Muscle layer of duodenum (tissue), 2 donors: ENCODE measurements around the gene TMEM222.

ENCODE experiments used
- H3K27ac ChIP-seq: one replicate; pipeline ENCODE4 v1.7.0; 2013; ENCODE audit warnings: mild to moderate bottlenecking, low read length
- H3K27me3 ChIP-seq: one replicate; pipeline ENCODE4 v1.7.0; 2013; ENCODE audit warnings: low read depth, mild to moderate bottlenecking, control low read depth, low read length
- H3K36me3 ChIP-seq, 2 donors: one replicate each; pipeline ENCODE4 v1.7.0; 2013; ENCODE audit warnings: low read length in 2 of 2, control low read depth in 1 of 2, mild to moderate bottlenecking in 1 of 2; ENCODE audit not compliant: insufficient read depth in 2 of 2, control insufficient read depth in 1 of 2
- H3K4me1 ChIP-seq, 2 donors: one replicate each; pipeline ENCODE4 v1.7.0; 2013; ENCODE audit warnings: low read length in 2 of 2, mild to moderate bottlenecking in 2 of 2, control low read depth in 1 of 2, moderate library complexity in 1 of 2; ENCODE audit not compliant: insufficient read depth in 2 of 2, control insufficient read depth in 1 of 2
- H3K4me3 ChIP-seq, 2 donors: one replicate each; pipeline ENCODE4 v1.7.0; 2013; ENCODE audit warnings: low read length in 2 of 2, low read depth in 1 of 2, mild to moderate bottlenecking in 1 of 2
- H3K9me3 ChIP-seq, 2 donors: one replicate each; pipeline ENCODE4 v1.7.0; 2013; ENCODE audit warnings: low read length in 2 of 2, control low read depth in 1 of 2, mild to moderate bottlenecking in 1 of 2; ENCODE audit not compliant: control insufficient read depth in 1 of 2
- donor health status: healthy.

Gene TMEM222

GRCh38 chr1:27343639-27344025, 21.7 kb downstream of the TMEM222 start:
- H3K4me3 ChIP-seq: no peak overlapping the region
- no peaks in the 10 kb centered on the region for H3K9me3 ChIP-seq
- peaks cover 0 to 2% of the 10 kb centered on the region in 2 donors for H3K36me3 ChIP-seq
- no peak overlapping the region for H3K27ac ChIP-seq
- no peaks in the 10 kb centered on the region for H3K27me3 ChIP-seq
- no peaks in the 10 kb centered on the region for H3K4me1 ChIP-seq

- Histone ChIP-seq H3K36me3 (no peaks in the 10 kb centered on the region), H3K27me3 (no peaks in the 10 kb centered on the region), H3K4me3 (no peak overlapping the region), H3K27ac (no peak overlapping the region), H3K4me1 (peaks cover 2 to 13% of the 10 kb centered on the region in 2 donors), H3K9me3 (no peaks in the 10 kb centered on the region)
Measured at GRCh38 chr1:27345272-27345671, 23.3 kb downstream of the TMEM222 start.

GRCh38 chr1:27346357-27346756, 24.4 kb downstream of the TMEM222 start:
- H3K36me3 ChIP-seq: no peaks in the 10 kb centered on the region
- peaks cover 2 to 23% of the 10 kb centered on the region in 2 donors for H3K4me1 ChIP-seq

GRCh38 chr1:27346991-27347624, 25.1 kb downstream of the TMEM222 start:
- Histone ChIP-seq H3K4me1 (peaks cover 2 to 23% of the 10 kb centered on the region in 2 donors), H3K36me3 (no peaks in the 10 kb centered on the region)

More at GRCh38 chr1:27346357-27346756, 24.4 kb downstream of the TMEM222 start:
- Histone ChIP-seq H3K27me3 (peaks cover 2% of the 10 kb centered on the region), H3K27ac (no peak overlapping the region), H3K9me3 (no peaks in the 10 kb centered on the region), H3K4me3 (no peak overlapping the region)

DNA sequence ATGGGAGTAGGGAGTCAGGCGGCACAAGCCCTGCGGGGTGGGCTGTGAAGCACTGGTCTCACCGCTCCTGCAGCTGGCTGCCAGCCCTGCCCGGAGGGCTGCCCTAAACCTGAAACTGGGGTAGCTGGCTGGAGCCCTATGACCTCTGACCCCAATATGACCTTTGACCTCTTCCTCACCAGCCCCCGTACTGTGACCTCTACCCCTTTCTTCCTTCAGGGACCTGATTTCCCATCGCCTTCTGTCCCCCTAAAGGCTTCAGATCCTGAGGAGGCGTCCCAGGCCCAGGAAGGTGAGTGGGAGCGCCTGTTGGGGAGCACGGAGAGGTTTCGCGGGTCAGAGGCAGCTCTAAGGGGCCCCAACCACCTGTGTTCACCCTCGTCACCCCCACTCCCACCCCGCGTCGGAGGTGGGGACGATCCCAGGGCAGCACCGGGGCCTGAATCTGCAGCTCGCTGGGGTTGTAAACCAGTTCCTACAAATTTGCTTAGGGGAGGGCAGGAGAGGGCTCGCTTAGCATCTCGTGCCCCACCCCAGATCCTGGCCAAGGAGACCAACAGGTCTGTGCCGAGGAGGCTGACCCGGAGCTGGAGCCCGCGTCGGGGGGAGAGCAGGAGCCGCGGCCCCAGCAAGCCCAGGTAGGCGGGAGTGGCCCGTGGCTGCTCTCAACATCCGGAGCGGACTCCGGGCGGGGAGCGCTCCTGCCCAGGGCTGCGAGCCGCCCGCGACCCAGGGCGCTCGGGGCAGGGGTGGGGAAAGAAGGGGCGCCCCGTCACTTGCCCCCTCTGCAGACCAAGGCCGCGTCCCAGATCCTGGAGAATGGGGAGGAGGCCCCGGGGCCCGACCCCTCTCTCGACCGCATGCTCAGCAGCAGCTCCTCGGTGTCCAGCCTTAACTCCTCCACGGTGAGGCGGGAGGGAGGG, 27.2 kb downstream of the TMEM222 start:
- H3K27me3 ChIP-seq: peaks cover 2% of the 10 kb centered on the region
- peaks cover 0 to 12% of the 10 kb centered on the region in 2 donors for H3K36me3 ChIP-seq
- no peaks in the 10 kb centered on the region for H3K9me3 ChIP-seq
- H3K4me1 ChIP-seq: peaks cover 2 to 23% of the 10 kb centered on the region in 2 donors
- no peak overlapping the region for H3K27ac ChIP-seq
- peak overlapping the region; percentile 11 to 66 for H3K4me3 ChIP-seq

More at GRCh38 chr1:27346991-27347624, 25.1 kb downstream of the TMEM222 start:
- peaks cover 2% of the 10 kb centered on the region for H3K27me3 ChIP-seq
- H3K9me3 ChIP-seq: no peaks in the 10 kb centered on the region
- H3K27ac ChIP-seq: no peak overlapping the region
- H3K4me3 ChIP-seq: no peak overlapping the region

DNA sequence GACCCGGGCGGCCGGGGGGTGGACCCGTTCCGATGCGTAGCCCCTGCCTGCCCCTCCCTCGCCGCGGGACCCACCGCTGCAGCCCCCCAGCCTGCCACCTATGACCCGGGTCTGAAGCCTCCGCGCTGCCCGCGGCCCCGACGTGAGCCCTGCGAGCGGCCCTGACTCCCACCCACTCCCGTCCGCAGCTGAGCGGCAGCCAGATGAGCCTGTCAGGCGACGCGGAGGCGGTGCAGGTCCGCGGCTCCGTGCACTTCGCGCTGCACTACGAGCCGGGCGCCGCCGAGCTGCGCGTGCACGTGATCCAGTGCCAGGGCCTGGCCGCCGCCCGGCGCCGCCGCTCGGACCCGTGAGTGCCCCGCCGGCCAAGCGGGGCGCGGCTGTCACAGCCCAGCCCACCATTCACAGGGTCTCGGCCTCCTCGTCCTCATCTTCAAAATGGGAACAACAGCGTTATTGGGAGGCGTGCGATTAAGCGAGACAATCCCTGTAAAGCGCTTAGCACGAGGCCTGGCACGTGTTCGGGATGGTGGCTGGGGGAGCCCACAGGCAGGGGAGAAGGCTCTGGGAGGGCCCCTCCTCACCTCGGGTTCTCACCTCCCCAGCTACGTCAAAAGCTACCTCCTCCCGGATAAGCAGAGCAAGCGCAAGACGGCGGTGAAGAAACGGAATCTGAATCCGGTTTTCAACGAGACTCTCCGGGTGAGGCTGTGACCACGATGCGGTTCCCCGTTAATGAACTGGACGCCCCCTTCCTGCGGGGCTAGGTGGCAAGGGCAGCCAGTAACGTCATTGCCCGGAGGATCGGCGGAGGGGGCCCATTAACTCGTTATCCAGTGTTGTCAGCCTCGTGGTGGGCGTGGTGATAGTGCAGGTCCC, 28.1 kb downstream of the TMEM222 start:
- Histone ChIP-seq H3K27ac (no peak overlapping the region), H3K36me3 (peaks cover 0 to 13% of the 10 kb centered on the region in 2 donors), H3K4me1 (peaks cover 2 to 23% of the 10 kb centered on the region in 2 donors), H3K27me3 (peaks cover 2% of the 10 kb centered on the region), H3K9me3 (no peaks in the 10 kb centered on the region), H3K4me3 (peak overlapping the region; percentile 7 to 66)

DNA sequence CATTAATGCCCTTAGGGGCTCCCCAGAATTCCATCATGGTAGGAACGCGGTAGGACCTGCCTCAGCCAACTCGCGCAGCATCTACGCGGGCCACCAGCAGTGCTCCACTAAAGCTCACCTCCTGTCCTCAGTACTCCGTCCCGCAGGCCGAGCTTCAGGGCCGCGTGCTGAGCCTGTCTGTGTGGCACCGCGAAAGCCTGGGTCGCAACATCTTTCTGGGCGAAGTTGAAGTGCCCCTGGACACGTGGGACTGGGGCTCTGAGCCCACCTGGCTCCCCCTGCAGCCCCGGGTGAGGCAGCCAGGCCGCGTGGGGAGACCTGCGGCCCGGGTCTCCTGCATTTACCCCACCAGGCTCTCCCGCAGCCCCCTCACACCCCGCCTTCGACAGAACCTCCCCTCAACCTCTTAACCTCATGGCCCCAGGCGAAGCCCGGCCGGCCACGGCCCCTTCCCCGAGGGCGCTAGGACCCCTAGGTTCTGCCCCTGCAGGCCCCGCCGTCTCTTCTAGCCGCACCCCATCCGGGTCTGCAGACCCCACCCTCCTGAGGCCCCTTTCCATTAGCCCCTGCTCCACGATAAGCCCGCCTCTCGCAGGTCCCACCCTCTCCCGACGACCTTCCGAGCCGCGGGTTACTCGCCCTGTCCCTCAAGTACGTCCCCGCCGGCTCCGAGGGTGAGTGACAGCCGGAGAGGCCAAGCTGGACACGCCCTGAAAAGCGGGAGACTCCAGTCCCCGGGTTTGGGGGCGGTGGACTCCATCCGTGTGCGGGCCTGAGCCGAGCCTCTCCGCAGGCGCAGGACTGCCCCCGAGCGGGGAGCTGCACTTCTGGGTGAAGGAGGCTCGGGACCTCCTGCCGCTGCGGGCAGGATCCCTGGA, 28.9 kb downstream of the TMEM222 start:
- H3K4me1 ChIP-seq: peaks cover 2 to 23% of the 10 kb centered on the region in 2 donors
- H3K27ac ChIP-seq: no peak overlapping the region
- peaks cover 2% of the 10 kb centered on the region for H3K27me3 ChIP-seq
- H3K9me3 ChIP-seq: no peaks in the 10 kb centered on the region
- peaks cover 8 to 22% of the 10 kb centered on the region in 2 donors for H3K36me3 ChIP-seq
- peak overlapping the region in 1 of 2 donors; percentile 66 for H3K4me3 ChIP-seq

- no peak overlapping the region for H3K4me3 ChIP-seq
- no peaks in the 10 kb centered on the region for H3K9me3 ChIP-seq
- peaks cover 2 to 23% of the 10 kb centered on the region in 2 donors for H3K4me1 ChIP-seq
- H3K27me3 ChIP-seq: peaks cover 2% of the 10 kb centered on the region
- peaks cover 12 to 29% of the 10 kb centered on the region in 2 donors for H3K36me3 ChIP-seq
- H3K27ac ChIP-seq: no peak overlapping the region
Measured at GRCh38 chr1:27351541-27352107, 29.7 kb downstream of the TMEM222 start.

DNA sequence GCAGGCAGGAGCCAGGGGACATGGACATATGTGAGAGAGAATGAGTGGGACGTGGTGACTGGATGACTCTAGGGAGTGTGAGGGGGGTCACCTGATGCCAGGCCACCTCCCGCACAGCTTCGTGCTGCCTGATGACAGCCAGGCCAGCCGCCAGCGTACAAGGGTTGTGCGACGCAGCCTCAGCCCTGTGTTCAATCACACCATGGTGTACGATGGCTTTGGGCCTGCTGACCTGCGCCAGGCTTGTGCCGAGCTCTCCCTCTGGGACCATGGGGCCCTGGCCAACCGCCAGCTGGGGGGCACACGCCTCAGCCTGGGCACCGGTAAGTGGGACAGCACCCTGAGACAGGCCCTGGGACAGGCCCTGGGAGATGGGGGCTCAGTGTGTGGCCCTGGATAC, 31.2 kb downstream of the TMEM222 start:
- peaks cover 2 to 33% of the 10 kb centered on the region in 2 donors for H3K4me1 ChIP-seq
- H3K27me3 ChIP-seq: peaks cover 2% of the 10 kb centered on the region
- H3K27ac ChIP-seq: no peak overlapping the region
- peaks cover 12 to 42% of the 10 kb centered on the region in 2 donors for H3K36me3 ChIP-seq
- no peaks in the 10 kb centered on the region for H3K9me3 ChIP-seq
- no peak overlapping the region for H3K4me3 ChIP-seq

- no peak overlapping the region for H3K4me3 ChIP-seq
- peaks cover 12 to 47% of the 10 kb centered on the region in 2 donors for H3K36me3 ChIP-seq
- H3K27me3 ChIP-seq: peaks cover 2% of the 10 kb centered on the region
- H3K9me3 ChIP-seq: no peaks in the 10 kb centered on the region
- peaks cover 2 to 33% of the 10 kb centered on the region in 2 donors for H3K4me1 ChIP-seq
- no peak overlapping the region for H3K27ac ChIP-seq
Measured at GRCh38 chr1:27353629-27354028, 31.7 kb downstream of the TMEM222 start.
